ENCODE results near the gene CHAMP1. TPM values are rescaled to one million over a fixed set of nuclear protein-coding genes. Genes with fewer than 3 reads are reported as not detected.
"Not testable (repeated sequence)": the region's sequence is repeated elsewhere in the genome, so short reads cannot be mapped to it uniquely, and the experiment has no call there.

The CHAMP1 gene
- polyA plus RNA-seq, 4 donors, result 6.0 to 22.1 (median 7.1) TPM

GRCh38 chr13:114333881-114334280 is 19.6 kb downstream of the CHAMP1 start:
- not testable (repeated sequence) for H3K9me3 ChIP-seq (ENCODE audit: control insufficient read depth in 2 of 2, insufficient read depth in 1 of 2, low read depth in 1 of 2, low read length in 1 of 2); H3K4me3 ChIP-seq (ENCODE audit: low read depth in 1 of 3, low read length in 3 of 3); H3K36me3 ChIP-seq (ENCODE audit: control insufficient read depth in 3 of 3, insufficient read depth in 2 of 3, low read depth in 1 of 3, low read length in 3 of 3); DNase-seq; H3K27me3 ChIP-seq (ENCODE audit: control insufficient read depth in 3 of 3, insufficient read depth in 3 of 3, low read length in 3 of 3); H3K4me1 ChIP-seq (ENCODE audit: control insufficient read depth in 3 of 3, insufficient read depth in 2 of 3, low read depth in 1 of 3, low read length in 2 of 3); H3K27ac ChIP-seq (ENCODE audit: low read depth in 1 of 3, low read length in 2 of 3); FAIRE-seq
- 61 to 73% (median 63%) methylated on average over 3 of the region's 3 CpGs for WGBS, 3 donors

GRCh38 chr13:114334305-114335053 is 20.2 kb downstream of the CHAMP1 start:
- FAIRE-seq, result no peak
- Histone ChIP-seq H3K9me3 (ENCODE audit: control insufficient read depth in 2 of 2, insufficient read depth in 1 of 2, low read depth in 1 of 2, low read length in 1 of 2) (no peaks in the 10 kb centered on the region), H3K27ac (ENCODE audit: low read depth in 1 of 3, low read length in 2 of 3) (peak overlapping the region in 2 of 3 donors; percentile 11 to 52), H3K4me3 (ENCODE audit: low read depth in 1 of 3, low read length in 3 of 3) (peak overlapping the region in 1 of 3 donors; percentile 26), H3K27me3 (ENCODE audit: control insufficient read depth in 3 of 3, insufficient read depth in 3 of 3, low read length in 3 of 3) (no peaks in the 10 kb centered on the region), H3K4me1 (ENCODE audit: control insufficient read depth in 3 of 3, insufficient read depth in 2 of 3, low read depth in 1 of 3, low read length in 2 of 3) (peaks cover 0 to 3% (median 2%) of the 10 kb centered on the region in 3 donors), H3K36me3 (ENCODE audit: control insufficient read depth in 3 of 3, insufficient read depth in 2 of 3, low read depth in 1 of 3, low read length in 3 of 3) (no peaks in the 10 kb centered on the region)
- 29 to 46% (median 36%) methylated on average over 5 of the region's 5 CpGs for WGBS, 3 donors
- DNase-seq, result peak in 1 of 2 donors; percentile 27

- WGBS, 3 donors, result 82 to 95% (median 91%) methylated on average over 1 of the region's 1 CpG
Observed at GRCh38 chr13:114336457-114336856, 22.2 kb downstream of the CHAMP1 start.

GRCh38 chr13:114338959-114339358 is 24.7 kb downstream of the CHAMP1 start:
- WGBS, 3 donors, result 91 to 95% (median 93%) methylated on average over 5 of the region's 5 CpGs
- Histone ChIP-seq H3K27ac (ENCODE audit: low read depth in 1 of 3, low read length in 2 of 3) (no peak overlapping the region), H3K9me3 (ENCODE audit: control insufficient read depth in 2 of 2, insufficient read depth in 1 of 2, low read depth in 1 of 2, low read length in 1 of 2) (no peaks in the 10 kb centered on the region), H3K4me1 (ENCODE audit: control insufficient read depth in 3 of 3, insufficient read depth in 2 of 3, low read depth in 1 of 3, low read length in 2 of 3) (peaks cover 0 to 3% (median 2%) of the 10 kb centered on the region in 3 donors), H3K36me3 (ENCODE audit: control insufficient read depth in 3 of 3, insufficient read depth in 2 of 3, low read depth in 1 of 3, low read length in 3 of 3) (no peaks in the 10 kb centered on the region), H3K27me3 (ENCODE audit: control insufficient read depth in 3 of 3, insufficient read depth in 3 of 3, low read length in 3 of 3) (no peaks in the 10 kb centered on the region), H3K4me3 (ENCODE audit: low read depth in 1 of 3, low read length in 3 of 3) (no peak overlapping the region)
- no peak for FAIRE-seq
- DNase-seq, result no peak

More at GRCh38 chr13:114336457-114336856, 22.2 kb downstream of the CHAMP1 start:
- FAIRE-seq; H3K27me3 ChIP-seq (ENCODE audit: control insufficient read depth in 3 of 3, insufficient read depth in 3 of 3, low read length in 3 of 3); H3K36me3 ChIP-seq (ENCODE audit: control insufficient read depth in 3 of 3, insufficient read depth in 2 of 3, low read depth in 1 of 3, low read length in 3 of 3); H3K4me3 ChIP-seq (ENCODE audit: low read depth in 1 of 3, low read length in 3 of 3); H3K9me3 ChIP-seq (ENCODE audit: control insufficient read depth in 2 of 2, insufficient read depth in 1 of 2, low read depth in 1 of 2, low read length in 1 of 2); H3K4me1 ChIP-seq (ENCODE audit: control insufficient read depth in 3 of 3, insufficient read depth in 2 of 3, low read depth in 1 of 3, low read length in 2 of 3); DNase-seq; H3K27ac ChIP-seq (ENCODE audit: low read depth in 1 of 3, low read length in 2 of 3): not testable (repeated sequence)

GRCh38 chr13:114339857-114340534 is 25.7 kb downstream of the CHAMP1 start:
- H3K4me1 ChIP-seq (ENCODE audit: control insufficient read depth in 3 of 3, insufficient read depth in 2 of 3, low read depth in 1 of 3, low read length in 2 of 3), result no peaks in the 10 kb centered on the region
- DNase-seq (peak in 1 of 2 donors; percentile 79), FAIRE-seq (no peak)
- H3K27me3 ChIP-seq (ENCODE audit: control insufficient read depth in 3 of 3, insufficient read depth in 3 of 3, low read length in 3 of 3), result no peaks in the 10 kb centered on the region
- H3K9me3 ChIP-seq (ENCODE audit: control insufficient read depth in 2 of 2, insufficient read depth in 1 of 2, low read depth in 1 of 2, low read length in 1 of 2), result no peaks in the 10 kb centered on the region
- no peaks in the 10 kb centered on the region for H3K36me3 ChIP-seq (ENCODE audit: control insufficient read depth in 3 of 3, insufficient read depth in 2 of 3, low read depth in 1 of 3, low read length in 3 of 3)
- no peak overlapping the region for H3K4me3 ChIP-seq (ENCODE audit: low read depth in 1 of 3, low read length in 3 of 3)
- no peak overlapping the region for H3K27ac ChIP-seq (ENCODE audit: low read depth in 1 of 3, low read length in 2 of 3)
- 36 to 53% (median 45%) methylated on average over 10 of the region's 10 CpGs for WGBS, 3 donors

GRCh38 chr13:114341003-114341777 is 26.9 kb downstream of the CHAMP1 start:
- FAIRE-seq (no peak), DNase-seq (no peak)
- Histone ChIP-seq H3K27ac (ENCODE audit: low read depth in 1 of 3, low read length in 2 of 3) (no peak overlapping the region), H3K27me3 (ENCODE audit: control insufficient read depth in 3 of 3, insufficient read depth in 3 of 3, low read length in 3 of 3) (no peaks in the 10 kb centered on the region), H3K9me3 (ENCODE audit: control insufficient read depth in 2 of 2, insufficient read depth in 1 of 2, low read depth in 1 of 2, low read length in 1 of 2) (no peaks in the 10 kb centered on the region), H3K4me1 (ENCODE audit: control insufficient read depth in 3 of 3, insufficient read depth in 2 of 3, low read depth in 1 of 3, low read length in 2 of 3) (no peaks in the 10 kb centered on the region), H3K4me3 (ENCODE audit: low read depth in 1 of 3, low read length in 3 of 3) (no peak overlapping the region), H3K36me3 (ENCODE audit: control insufficient read depth in 3 of 3, insufficient read depth in 2 of 3, low read depth in 1 of 3, low read length in 3 of 3) (no peaks in the 10 kb centered on the region)
- WGBS, 3 donors, result 72 to 77% (median 75%) methylated on average over 14 of the region's 14 CpGs

GRCh38 chr13:114347256-114347655 is 33.0 kb downstream of the CHAMP1 start:
- FAIRE-seq; H3K27ac ChIP-seq (ENCODE audit: low read depth in 1 of 3, low read length in 2 of 3); DNase-seq; H3K9me3 ChIP-seq (ENCODE audit: control insufficient read depth in 2 of 2, insufficient read depth in 1 of 2, low read depth in 1 of 2, low read length in 1 of 2); H3K4me1 ChIP-seq (ENCODE audit: control insufficient read depth in 3 of 3, insufficient read depth in 2 of 3, low read depth in 1 of 3, low read length in 2 of 3); H3K27me3 ChIP-seq (ENCODE audit: control insufficient read depth in 3 of 3, insufficient read depth in 3 of 3, low read length in 3 of 3); H3K36me3 ChIP-seq (ENCODE audit: control insufficient read depth in 3 of 3, insufficient read depth in 2 of 3, low read depth in 1 of 3, low read length in 3 of 3); H3K4me3 ChIP-seq (ENCODE audit: low read depth in 1 of 3, low read length in 3 of 3): not testable (repeated sequence)
- WGBS, 3 donors, result 59 to 80% (median 59%) methylated on average over 3 of the region's 3 CpGs

- H3K36me3 ChIP-seq (ENCODE audit: control insufficient read depth in 3 of 3, insufficient read depth in 2 of 3, low read depth in 1 of 3, low read length in 3 of 3); H3K27ac ChIP-seq (ENCODE audit: low read depth in 1 of 3, low read length in 2 of 3); H3K27me3 ChIP-seq (ENCODE audit: control insufficient read depth in 3 of 3, insufficient read depth in 3 of 3, low read length in 3 of 3); FAIRE-seq; H3K4me1 ChIP-seq (ENCODE audit: control insufficient read depth in 3 of 3, insufficient read depth in 2 of 3, low read depth in 1 of 3, low read length in 2 of 3); H3K9me3 ChIP-seq (ENCODE audit: control insufficient read depth in 2 of 2, insufficient read depth in 1 of 2, low read depth in 1 of 2, low read length in 1 of 2); H3K4me3 ChIP-seq (ENCODE audit: low read depth in 1 of 3, low read length in 3 of 3); DNase-seq: not testable (repeated sequence)
- 78 to 83% (median 78%) methylated on average over 15 to 34 of the region's 34 CpGs for WGBS, 3 donors
Observed at GRCh38 chr13:114352763-114353162, 38.5 kb downstream of the CHAMP1 start.
